GM12878 (cell line): ENCODE results near the gene BCKDHB. TPM values are rescaled to one million over a fixed set of nuclear protein-coding genes. Genes with fewer than 3 reads are reported as not detected.

Experiments used
- ATAC-seq: fragments of 200-7000 bp; cut with Tn5 transposase; 3 replicates; pipeline ENCODE4 v1.9.1; 2020; ENCODE audit warnings: mild to moderate bottlenecking, moderate library complexity
- BruUV-seq: library from RNA; stranded (reverse); fragments of 400-500 nt; replicated peaks from 2 replicates; lab custom pipeline; 2021; lab: Mats Ljungman, UMichigan
- CTCF ChIA-PET: fragments of 300-600 bp; sonication (Branson Sonifier 250); formaldehyde crosslinking; extraction: SDS; loops from one replicate; lab custom pipeline; 2021; ENCODE audit warnings: inconsistent platforms; lab: Yijun Ruan, JAX
- POLR2A ChIA-PET: fragments of 350-600 bp; formaldehyde crosslinking; extraction: SDS; loops from one replicate; lab custom pipeline; 2021; ENCODE audit warnings: inconsistent platforms; lab: Charles Lee
- RAD21 ChIA-PET: fragments of 300-600 bp; sonication (Branson Sonifier 250); formaldehyde crosslinking; loops from one replicate; lab custom pipeline; 2023; ENCODE audit warnings: antibody characterized with exemption; ENCODE audit not compliant: unreplicated experiment; lab: Charles Lee
- SMC1A ChIA-PET: fragments of 300-600 bp; sonication (Branson Sonifier 250); formaldehyde crosslinking; loops from one replicate; lab custom pipeline; 2023; ENCODE audit not compliant: unreplicated experiment, uncharacterized antibody; lab: Charles Lee
- DNase-seq: peaks from one replicate; pipeline ENCODE4 v3.0.0-alpha.2; 2011; ENCODE audit warnings: low read depth, low spot score
- FAIRE-seq: peaks from 3 replicates; lab custom pipeline; 2011; peaks lifted over from hg19 to GRCh38; lab: Jason Lieb, UNC
- H2AFZ ChIP-seq: 2 replicates; pipeline ENCODE4 v1.6.0; 2011; ENCODE audit warnings: low read depth, low read length, control low read depth; ENCODE audit not compliant: control insufficient read depth
- H3K27ac ChIP-seq: 2 replicates; pipeline ENCODE4 v1.5.1; 2011; ENCODE audit warnings: control low read depth; ENCODE audit not compliant: control insufficient read depth, insufficient read depth
- H3K27me3 ChIP-seq, 2 experiments: replicated peaks in 1 of 2; 2 replicates each; pipeline versions ENCODE4 v1.6.0 to v1.6.1; 2011; ENCODE audit warnings: low read length in 1 of 2; ENCODE audit not compliant: control insufficient read depth in 2 of 2, insufficient read depth in 2 of 2
- H3K36me3 ChIP-seq, 2 experiments: 2 replicates each; pipeline ENCODE4 v1.5.1; 2011; ENCODE audit warnings: low read length in 1 of 2; ENCODE audit not compliant: control insufficient read depth in 2 of 2, insufficient read depth in 2 of 2
- H3K4me1 ChIP-seq: 2 replicates; pipeline ENCODE4 v1.6.1; 2011; ENCODE audit warnings: mild to moderate bottlenecking, low read length, moderate library complexity, mixed read lengths; ENCODE audit not compliant: control insufficient read depth, insufficient read depth
- H3K4me2 ChIP-seq: 2 replicates; pipeline ENCODE4 v1.6.0; 2011; ENCODE audit warnings: control low read depth; ENCODE audit not compliant: control insufficient read depth, insufficient read depth
- H3K4me3 ChIP-seq: fragments of 200-600 bp; sonication (generic); 2 replicates; pipeline ENCODE4 v1.5.1; 2016
- H3K79me2 ChIP-seq: 2 replicates; pipeline ENCODE4 v1.6.0; 2011; ENCODE audit warnings: low read length; ENCODE audit not compliant: control insufficient read depth, insufficient read depth
- H3K9ac ChIP-seq: 2 replicates; pipeline ENCODE4 v1.8.0; 2011; ENCODE audit warnings: low read length, control low read depth, mixed read lengths; ENCODE audit not compliant: control insufficient read depth, insufficient read depth
- H3K9me3 ChIP-seq: replicated peaks from 3 replicates; pipeline ENCODE4 v1.5.1; 2011; ENCODE audit warnings: mild to moderate bottlenecking, low read length; ENCODE audit not compliant: control insufficient read depth, insufficient read depth
- H4K20me1 ChIP-seq: 2 replicates; pipeline ENCODE4 v1.6.0; 2011; ENCODE audit not compliant: control insufficient read depth, insufficient read depth
- CHD4 ChIP-seq: fragments of 200-600 bp; sonication (generic); IDR thresholded peaks from 2 replicates; pipeline ENCODE4 v1.6.1; 2016; ENCODE audit warnings: mild to moderate bottlenecking
- EED ChIP-seq: sonication (generic); IDR thresholded peaks from 2 replicates; pipeline ENCODE4 v1.6.1; 2016; ENCODE audit warnings: antibody characterized with exemption, low read depth
- HDGF ChIP-seq: fragments of 450-650 bp; IDR thresholded peaks from 2 replicates; pipeline ENCODE4 v1.6.1; 2016; ENCODE audit warnings: antibody characterized with exemption
- KLF5 ChIP-seq: fragments of 450-650 bp; IDR thresholded peaks from 2 replicates; pipeline ENCODE4 v1.6.1; 2014; ENCODE audit warnings: mild to moderate bottlenecking; ENCODE audit not compliant: partially characterized antibody
- NRF1 ChIP-seq: conservative IDR thresholded peaks from 2 replicates; pipeline ENCODE4 v1.6.1; 2011; ENCODE audit warnings: mild to moderate bottlenecking, low read depth, low read length, improper control_type of control experiment
- PAX8 ChIP-seq: fragments of 450-650 bp; IDR thresholded peaks from 2 replicates; pipeline ENCODE4 v1.6.1; 2017; ENCODE audit warnings: mild to moderate bottlenecking, moderate library complexity
- RAD21 ChIP-seq: IDR thresholded peaks from 2 replicates; pipeline ENCODE4 v1.6.1; 2011; ENCODE audit warnings: mild to moderate bottlenecking, low read depth, low read length, moderate library complexity; ENCODE audit not compliant: insufficient read depth
- RBBP5 ChIP-seq: fragments of 200-600 bp; sonication (generic); conservative IDR thresholded peaks from 2 replicates; pipeline ENCODE4 v1.6.1; 2016
- RFX5 ChIP-seq: IDR thresholded peaks from 2 replicates; pipeline ENCODE4 v1.6.1; 2011; ENCODE audit warnings: low read depth, low read length, improper control_type of control experiment
- SMC3 ChIP-seq: IDR thresholded peaks from 2 replicates; pipeline ENCODE4 v1.6.1; 2011; ENCODE audit warnings: low read length, improper control_type of control experiment, borderline replicate concordance
- ZNF207 ChIP-seq: fragments of 450-650 bp; IDR thresholded peaks from 2 replicates; pipeline ENCODE4 v1.6.1; 2014; ENCODE audit warnings: antibody characterized with exemption, mild to moderate bottlenecking, borderline replicate concordance
- ZNF217 ChIP-seq: fragments of 450-650 bp; IDR thresholded peaks from 2 replicates; pipeline ENCODE4 v1.6.1; 2017; ENCODE audit warnings: antibody characterized with exemption, mild to moderate bottlenecking
- WGBS: methylation state at CpG from one replicate; pipeline ENCODE4 v1.1.6; 2016; ENCODE audit warnings: low lambda C conversion rate; ENCODE audit not compliant: insufficient replicate concordance, insufficient coverage; ENCODE audit errors: missing lambda C conversion rate; 5-methylcytosine and 5-hydroxymethylcytosine counted together
- in situ Hi-C: fragments of 300-500 bp; cut with MboI; formaldehyde crosslinking; loops from 9 replicates; pipeline ENCODE4 v1.14.3; 2018; ENCODE audit warnings: mixed read lengths
- intact Hi-C: fragments of 100-400 bp; cut with micrococcal nuclease; formaldehyde crosslinking; loops from one replicate; pipeline ENCODE4 v1.14.2; 2022; ENCODE audit not compliant: unreplicated experiment
- polyA plus RNA-seq, 11 experiments: library from polyadenylated mRNA; depleted of rRNA in 4 of 11; unstranded in 6 of 11; stranded (reverse) in 5 of 11; fragments of >200 nt; fragmentation: Nextera tagmentation in 4 of 11; fragmentation: Illumina TruSeq in 1 of 11; extraction: Ambion mirVana in 4 of 11; extraction: Trizol in 1 of 11; gene quantifications; 1 replicate in 1 of 11; 2 replicates in 10 of 11; pipeline versions ENCODE4 v1.2.1 to v1.2.3, GENCODE V29; 2011 to 2016; ENCODE audit warnings: inconsistent platforms in 2 of 11, missing spikeins in 2 of 11, low read depth in 1 of 11
- total RNA-seq, 4 experiments: library from RNA; depleted of rRNA in 3 of 4; stranded (reverse); fragments of >200 nt in 3 of 4; fragmentation: Illumina TruSeq in 1 of 4; extraction: Trizol in 1 of 4; gene quantifications; 2 replicates each; pipeline versions ENCODE4 v1.2.1 to v1.2.3, GENCODE V29; 2013 to 2021
- TF ChIP-seq, protein P1 (sequence below): fragments of 450-650 bp; formaldehyde crosslinking; IDR thresholded peaks from 2 replicates; pipeline ENCODE4 v1.5.0; 2022; ENCODE audit warnings: mild to moderate bottlenecking, missing genetic modification characterization

The BCKDHB gene
- total and polyA plus RNA-seq, 10 of the 15 experiments (the other 5 are each of a cell fraction or from before 2014, with no cell fraction given) = 12.9 to 57.1 (median 25.3) TPM

DNA sequence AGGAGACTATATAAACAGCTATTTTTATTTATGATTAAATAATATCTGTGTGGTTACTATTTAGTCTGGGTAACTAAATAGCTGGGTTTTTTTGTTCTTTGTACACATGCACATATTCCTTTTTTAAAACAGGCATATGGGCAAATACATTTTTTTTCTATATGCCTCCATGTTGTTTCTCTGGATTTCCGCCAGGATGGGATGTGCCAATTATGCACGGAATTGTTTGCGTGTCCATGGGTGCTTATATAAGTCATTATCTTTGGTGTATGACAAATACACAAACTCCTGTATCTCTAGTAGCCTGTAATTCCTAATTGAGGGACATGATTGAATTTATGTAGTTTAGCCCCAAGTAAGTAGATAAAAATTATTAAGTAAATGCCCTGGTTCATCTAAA lies 226.9 kb downstream of the BCKDHB start (continued):
- TF ChIP-seq, protein P1, sequence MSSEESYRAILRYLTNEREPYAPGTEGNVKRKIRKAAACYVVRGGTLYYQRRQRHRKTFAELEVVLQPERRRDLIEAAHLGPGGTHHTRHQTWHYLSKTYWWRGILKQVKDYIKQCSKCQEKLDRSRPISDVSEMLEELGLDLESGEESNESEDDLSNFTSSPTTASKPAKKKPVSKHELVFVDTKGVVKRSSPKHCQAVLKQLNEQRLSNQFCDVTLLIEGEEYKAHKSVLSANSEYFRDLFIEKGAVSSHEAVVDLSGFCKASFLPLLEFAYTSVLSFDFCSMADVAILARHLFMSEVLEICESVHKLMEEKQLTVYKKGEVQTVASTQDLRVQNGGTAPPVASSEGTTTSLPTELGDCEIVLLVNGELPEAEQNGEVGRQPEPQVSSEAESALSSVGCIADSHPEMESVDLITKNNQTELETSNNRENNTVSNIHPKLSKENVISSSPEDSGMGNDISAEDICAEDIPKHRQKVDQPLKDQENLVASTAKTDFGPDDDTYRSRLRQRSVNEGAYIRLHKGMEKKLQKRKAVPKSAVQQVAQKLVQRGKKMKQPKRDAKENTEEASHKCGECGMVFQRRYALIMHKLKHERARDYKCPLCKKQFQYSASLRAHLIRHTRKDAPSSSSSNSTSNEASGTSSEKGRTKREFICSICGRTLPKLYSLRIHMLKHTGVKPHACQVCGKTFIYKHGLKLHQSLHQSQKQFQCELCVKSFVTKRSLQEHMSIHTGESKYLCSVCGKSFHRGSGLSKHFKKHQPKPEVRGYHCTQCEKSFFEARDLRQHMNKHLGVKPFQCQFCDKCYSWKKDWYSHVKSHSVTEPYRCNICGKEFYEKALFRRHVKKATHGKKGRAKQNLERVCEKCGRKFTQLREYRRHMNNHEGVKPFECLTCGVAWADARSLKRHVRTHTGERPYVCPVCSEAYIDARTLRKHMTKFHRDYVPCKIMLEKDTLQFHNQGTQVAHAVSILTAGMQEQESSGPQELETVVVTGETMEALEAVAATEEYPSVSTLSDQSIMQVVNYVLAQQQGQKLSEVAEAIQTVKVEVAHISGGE = no peak
- TF ChIP-seq NRF1 (no peak), KLF5 (no peak), PAX8 (no peak), RFX5 (no peak)

DNA sequence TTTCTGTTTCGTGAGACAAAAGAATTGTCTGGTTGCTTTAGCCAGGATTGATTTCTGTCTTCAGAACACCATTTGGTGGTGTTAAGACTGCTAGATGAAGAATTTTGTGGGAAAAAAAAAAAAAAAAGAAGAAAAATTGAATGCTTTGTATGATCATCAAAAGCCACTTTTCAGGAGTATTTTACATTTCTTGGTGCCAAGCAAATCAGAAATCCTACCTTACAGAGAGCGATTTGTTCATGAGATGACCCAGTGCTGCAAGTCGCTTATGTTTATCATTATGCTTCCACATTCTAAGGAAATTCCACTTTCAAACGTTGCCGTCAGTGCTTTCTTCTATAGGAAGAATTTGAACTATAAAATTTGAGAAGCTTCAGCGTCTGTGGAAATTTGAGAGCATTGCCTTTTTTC lies 228.7 kb downstream of the BCKDHB start:
- Histone ChIP-seq H3K27me3 (no peaks in the 10 kb centered on the region), H2AFZ (no peak overlapping the region), H3K9me3 (no peaks in the 10 kb centered on the region), H3K4me1 (no peaks in the 10 kb centered on the region), H3K27ac (no peak overlapping the region), H4K20me1 (no peaks in the 10 kb centered on the region), H3K79me2 (no peaks in the 10 kb centered on the region), H3K4me2 (no peak overlapping the region), H3K4me3 (no peak overlapping the region), H3K36me3 (no peaks in the 10 kb centered on the region), H3K9ac (no peak overlapping the region)
- RAD21 ChIA-PET = no interaction called here
- TF ChIP-seq RAD21 (no peak), CHD4 (no peak), RBBP5 (no peak), SMC3 (no peak), ZNF217 (no peak), HDGF (no peak), EED (no peak), ZNF207 (no peak)
- POLR2A ChIA-PET = interaction anchor here (0.7 kb wide), 1 partner anchor 132 kb away, joined by 4 read pairs; no protein-coding TSS in a partner anchor
- DNase-seq = no peak
- ATAC-seq = no peak
- WGBS = 96% methylated on average over 6 of the region's 6 CpGs
- CTCF ChIA-PET = no interaction called here
- in situ Hi-C loops = no loop called here
- SMC1A ChIA-PET = interaction anchor here (1.2 kb wide), 1 partner anchor 54 kb away, joined by 3 read pairs; no protein-coding TSS in a partner anchor
- intact Hi-C loops = loop anchor here (5.0 kb wide), 1 partner anchor 123 kb away; no protein-coding TSS in a partner anchor
- no TSS peak for BruUV-seq
- FAIRE-seq = no peak
